RWPE2 (cell line): ENCODE data around the gene COL6A1.
A peak's percentile ranks its signal among the peaks of the same experiment; 100 is the strongest.

Experiments used
- ATAC-seq: fragments of 200-7000 bp; cut with Tn5 transposase; 3 replicates; pipeline ENCODE4 v1.9.1; 2021; ENCODE audit warnings: low read depth
- DNase-seq: peaks from one replicate; pipeline ENCODE4 v3.0.0-alpha.2; 2020; ENCODE audit warnings: low spot score
- H3K27ac ChIP-seq: fragments of 450-650 bp; 2 replicates; pipeline ENCODE4 v1.5.1; 2017; ENCODE audit warnings: mild to moderate bottlenecking; ENCODE audit not compliant: poor library complexity, severe bottlenecking
- H3K27me3 ChIP-seq: fragments of 250-450 bp; sonication (Bioruptor Pico); 2 replicates; pipeline ENCODE4 v1.5.1; 2021; ENCODE audit warnings: mild to moderate bottlenecking, moderate library complexity; ENCODE audit not compliant: insufficient read depth, poor library complexity, severe bottlenecking
- H3K36me3 ChIP-seq: fragments of 250-450 bp; sonication (Bioruptor Pico); 2 replicates; pipeline ENCODE4 v1.5.1; 2020; ENCODE audit warnings: low read depth, mild to moderate bottlenecking, moderate library complexity
- H3K4me1 ChIP-seq: fragments of 250-450 bp; sonication (Bioruptor Pico); 2 replicates; pipeline ENCODE4 v1.5.1; 2021; ENCODE audit warnings: mild to moderate bottlenecking, moderate library complexity; ENCODE audit not compliant: insufficient read depth, poor library complexity, severe bottlenecking
- H3K4me3 ChIP-seq: fragments of 250-450 bp; sonication (Bioruptor Pico); 2 replicates; pipeline ENCODE4 v1.5.1; 2021; ENCODE audit warnings: mild to moderate bottlenecking, moderate library complexity; ENCODE audit not compliant: severe bottlenecking
- H3K9me3 ChIP-seq: fragments of 250-450 bp; sonication (Bioruptor Pico); 2 replicates; pipeline ENCODE4 v1.5.1; 2021; ENCODE audit warnings: mild to moderate bottlenecking, moderate library complexity; ENCODE audit not compliant: severe bottlenecking
- CTCF ChIP-seq: fragments of 450-650 bp; IDR thresholded peaks from one replicate; pipeline ENCODE4 v1.5.1; 2017; ENCODE audit warnings: mild to moderate bottlenecking, moderate library complexity; ENCODE audit not compliant: poor library complexity, severe bottlenecking

The COL6A1 gene

DNA sequence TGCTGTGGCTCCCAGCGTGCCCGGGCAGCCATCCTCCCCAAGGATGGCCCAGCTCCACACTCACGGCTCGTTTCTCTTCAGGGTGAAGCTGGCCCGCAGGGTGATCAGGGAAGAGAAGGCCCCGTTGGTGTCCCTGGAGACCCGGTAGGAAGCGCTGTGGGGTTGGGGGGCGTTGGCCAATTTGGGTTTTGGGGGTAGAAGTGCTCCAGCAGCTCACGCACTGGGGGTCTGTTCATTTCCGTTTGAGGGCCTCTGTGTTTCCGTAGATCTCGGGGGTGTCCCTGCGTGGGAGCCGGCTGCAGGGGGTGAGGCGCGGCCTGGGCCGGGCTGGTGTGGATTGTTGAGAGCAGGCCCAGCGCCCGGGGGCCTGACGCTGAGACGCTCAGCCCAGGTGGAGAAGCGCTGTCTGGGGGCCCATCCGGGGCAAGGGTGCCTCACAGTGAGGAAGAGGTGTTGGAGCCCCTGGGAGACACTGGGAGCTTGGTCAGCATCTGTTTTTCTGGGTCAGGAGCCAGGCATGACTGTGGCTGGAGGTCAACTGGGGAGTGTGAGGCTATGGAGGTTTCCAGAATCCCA is 12.6 kb downstream of the COL6A1 start:
- no peak overlapping the region for H3K27ac ChIP-seq
- peak; percentile 52 for DNase-seq
- H3K36me3 ChIP-seq: no peaks in the 10 kb centered on the region
- H3K9me3 ChIP-seq: no peaks in the 10 kb centered on the region
- no peak overlapping the region for H3K4me3 ChIP-seq
- no peaks in the 10 kb centered on the region for H3K4me1 ChIP-seq
- H3K27me3 ChIP-seq: no peaks in the 10 kb centered on the region
- TF ChIP-seq CTCF: no peak
- no peak for ATAC-seq

GRCh38 chr21:45994759-45995685 is 13.5 kb downstream of the COL6A1 start:
- H3K4me1 ChIP-seq: no peaks in the 10 kb centered on the region
- DNase-seq (no peak), ATAC-seq (no peak)
- TF ChIP-seq CTCF: no peak
- H3K27me3 ChIP-seq: no peaks in the 10 kb centered on the region
- no peak overlapping the region for H3K4me3 ChIP-seq
- no peak overlapping the region for H3K27ac ChIP-seq
- no peaks in the 10 kb centered on the region for H3K9me3 ChIP-seq
- no peaks in the 10 kb centered on the region for H3K36me3 ChIP-seq

DNA sequence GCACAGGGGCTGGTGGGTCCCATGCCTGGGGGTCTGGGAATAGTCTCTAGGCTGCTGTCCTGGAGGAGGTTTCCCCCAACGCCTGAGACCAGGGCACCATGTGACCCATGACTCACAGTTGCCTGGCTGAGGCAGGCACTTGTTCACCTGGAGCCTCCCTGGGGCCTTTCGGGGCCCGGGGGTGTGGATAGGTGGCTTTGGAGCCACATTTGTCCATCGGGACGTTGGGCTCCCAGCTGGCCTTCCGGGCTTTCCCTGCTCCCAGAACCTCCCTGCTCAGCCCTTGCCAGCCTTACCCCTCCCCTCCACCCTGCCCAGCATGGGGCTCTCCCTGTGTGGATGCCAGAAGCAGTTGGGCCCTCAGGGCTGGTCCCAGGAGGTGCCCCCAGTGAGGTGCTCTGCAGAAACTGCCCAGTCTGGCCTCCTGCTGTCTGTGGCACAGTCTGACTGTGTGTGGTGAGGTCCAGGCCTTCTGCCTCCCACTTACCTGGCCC is 14.2 kb downstream of the COL6A1 start:
- ATAC-seq (peak; percentile 59), DNase-seq (no peak)
- H3K27ac ChIP-seq: no peak overlapping the region
- H3K9me3 ChIP-seq: no peaks in the 10 kb centered on the region
- no peaks in the 10 kb centered on the region for H3K36me3 ChIP-seq
- no peaks in the 10 kb centered on the region for H3K4me1 ChIP-seq
- TF ChIP-seq CTCF: no peak
- H3K4me3 ChIP-seq: no peak overlapping the region
- no peaks in the 10 kb centered on the region for H3K27me3 ChIP-seq

DNA sequence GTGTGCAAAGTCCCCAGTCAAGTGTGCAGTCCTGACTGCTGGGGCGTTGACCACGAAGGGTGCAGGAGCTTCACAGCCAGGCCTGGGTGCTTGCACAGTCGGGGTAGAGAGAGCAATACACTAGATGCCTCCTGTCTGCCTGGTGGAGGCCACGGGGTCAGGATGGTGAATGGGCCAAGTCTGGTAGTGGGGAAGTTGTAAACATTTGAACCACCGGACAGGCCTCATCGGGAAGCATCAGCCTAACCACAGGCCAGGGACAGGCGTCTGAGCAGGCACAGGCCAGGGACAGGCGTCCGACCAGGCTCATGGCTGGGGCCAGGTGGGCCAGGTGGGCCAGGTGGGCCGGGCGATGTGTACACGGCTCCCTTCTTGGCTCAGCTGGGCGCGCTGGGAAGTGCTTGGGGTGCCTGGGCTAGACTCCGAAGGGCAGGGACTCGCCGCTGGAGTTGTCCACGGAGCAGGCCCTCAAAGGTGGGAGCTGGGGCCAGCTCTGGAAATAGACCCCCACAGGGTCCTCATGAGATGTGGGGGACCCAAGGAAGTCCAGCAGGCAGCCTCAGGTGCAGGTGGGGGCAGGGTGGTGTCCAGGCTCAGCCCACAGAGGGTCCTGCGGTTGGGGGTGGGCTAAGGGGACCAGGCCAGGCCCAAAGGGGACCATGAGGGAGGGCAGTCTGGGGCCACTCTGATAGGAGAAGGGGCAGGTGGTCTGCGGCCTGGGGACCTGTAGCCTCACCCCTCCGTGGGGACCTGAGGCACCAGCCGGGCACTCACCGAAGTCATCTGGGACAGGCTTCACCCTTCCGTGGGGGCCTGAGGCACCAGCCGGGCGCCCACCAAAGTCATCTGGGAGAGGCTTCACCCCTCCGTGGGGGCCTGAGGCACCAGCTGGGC is 15.0 kb downstream of the COL6A1 start:
- H3K4me1 ChIP-seq: no peaks in the 10 kb centered on the region
- TF ChIP-seq CTCF: no peak
- no peaks in the 10 kb centered on the region for H3K27me3 ChIP-seq
- ATAC-seq (no peak), DNase-seq (no peak)
- no peak overlapping the region for H3K4me3 ChIP-seq
- H3K27ac ChIP-seq: no peak overlapping the region
- H3K9me3 ChIP-seq: no peaks in the 10 kb centered on the region
- H3K36me3 ChIP-seq: no peaks in the 10 kb centered on the region
